Measurements from ENCODE around the gene CABP4.

The CABP4 gene

GRCh38 chr11:67508486-67509121 lies 53.5 kb downstream of the CABP4 start:
- Mint-ChIP-seq H3K9me3 (no peaks in the 10 kb centered on the region), H3K4me3 (peak overlapping the region; percentile 95 to 98), H3K27ac (peak overlapping the region; percentile 97 to 99), H3K27me3 (peaks cover 7 to 12% of the 10 kb centered on the region in 2 donors), H3K36me3 (ENCODE audit: insufficient read depth) (peaks cover 46% of the 10 kb centered on the region), H3K4me1 (ENCODE audit: low read depth in 2 of 2) (peaks cover 28 to 35% of the 10 kb centered on the region in 2 donors)
- DNase-seq, result peak; percentile 98 to 100 (median 98)
- peak; percentile 42 for ATAC-seq (replicated peaks)

- ATAC-seq (replicated peaks), result no peak
- DNase-seq, result no peak
Observed at GRCh38 chr11:67510023-67510345, 54.8 kb downstream of the CABP4 start.

More at GRCh38 chr11:67510023-67510345, 54.8 kb downstream of the CABP4 start:
- no peaks in the 10 kb centered on the region for H3K9me3 Mint-ChIP-seq
- H3K27me3 Mint-ChIP-seq, result peaks cover 20 to 26% of the 10 kb centered on the region in 2 donors
- H3K4me3 Mint-ChIP-seq, result peak overlapping the region in 1 of 2 donors; percentile 95
- H3K36me3 Mint-ChIP-seq (ENCODE audit: insufficient read depth), result peaks cover 39% of the 10 kb centered on the region
- peaks cover 28 to 32% of the 10 kb centered on the region in 2 donors for H3K4me1 Mint-ChIP-seq (ENCODE audit: low read depth in 2 of 2)
- H3K27ac Mint-ChIP-seq, result no peak overlapping the region

Data from effector memory CD8-positive, alpha-beta T cell (primary cell).